HL-60 (cell line): ENCODE data around the gene CCDC85A.

Experiments
- DNase-seq, 2 experiments: peaks; one replicate each; pipeline ENCODE4 v3.0.0-alpha.2; 2010 to 2020; ENCODE audit warnings: low read depth in 1 of 2, low spot score in 1 of 2
- H3K27ac ChIP-seq: fragments of 250-450 bp; sonication (Bioruptor Pico); replicated peaks from 2 replicates; pipeline ENCODE4 v1.5.1; 2020; ENCODE audit warnings: mild to moderate bottlenecking, moderate library complexity
- H3K27me3 ChIP-seq: fragments of 250-450 bp; sonication (Bioruptor Pico); 2 replicates; pipeline ENCODE4 v1.5.1; 2021; ENCODE audit warnings: mild to moderate bottlenecking, moderate library complexity; ENCODE audit not compliant: insufficient read depth, poor library complexity, severe bottlenecking
- H3K4me3 ChIP-seq: replicated peaks from 2 replicates; pipeline ENCODE4 v1.5.1; 2011; ENCODE audit warnings: mild to moderate bottlenecking, control low read depth, low read length; ENCODE audit not compliant: insufficient read depth
- CTCF ChIP-seq: IDR thresholded peaks from one replicate; pipeline ENCODE4 v1.5.1; 2011; ENCODE audit warnings: low read length, control low read depth, inconsistent platforms; ENCODE audit not compliant: insufficient read depth
- GABPA ChIP-seq: IDR thresholded peaks from 2 replicates; pipeline ENCODE4 v1.6.1; 2012; ENCODE audit warnings: low read depth
- POLR2AphosphoS5 ChIP-seq: IDR thresholded peaks from 2 replicates; pipeline ENCODE4 v1.6.1; 2012; ENCODE audit warnings: low read depth
- REST ChIP-seq: IDR thresholded peaks from 2 replicates; pipeline ENCODE4 v1.6.1; 2012; ENCODE audit warnings: low read depth; ENCODE audit not compliant: insufficient replicate concordance
- SPI1 ChIP-seq: IDR thresholded peaks from 2 replicates; pipeline ENCODE4 v1.6.1; 2012; ENCODE audit warnings: low read depth, mild to moderate bottlenecking, borderline replicate concordance

The CCDC85A gene

GRCh38 chr2:56364902-56365301 lies 181.1 kb downstream of the CCDC85A start:
- no peak overlapping the region for H3K27ac ChIP-seq
- H3K27me3 ChIP-seq: no peaks in the 10 kb centered on the region
- no peak overlapping the region for H3K4me3 ChIP-seq
- no peak for DNase-seq
- TF ChIP-seq GABPA (no peak), POLR2AphosphoS5 (no peak), REST (no peak), CTCF (no peak), SPI1 (no peak)

- H3K27me3 ChIP-seq: no peaks in the 10 kb centered on the region
- H3K27ac ChIP-seq: no peak overlapping the region
- TF ChIP-seq GABPA: no peak
- no peak for TF ChIP-seq SPI1
- no peak overlapping the region for H3K4me3 ChIP-seq
- DNase-seq: no peak
These were observed 185.5 kb downstream of the CCDC85A start for GRCh38 chr2:56369316-56369715.

GRCh38 chr2:56372071-56372656 lies 188.4 kb downstream of the CCDC85A start:
- no peak for DNase-seq
- no peak overlapping the region for H3K27ac ChIP-seq

More at GRCh38 chr2:56372071-56372656, 188.4 kb downstream of the CCDC85A start:
- no peaks in the 10 kb centered on the region for H3K27me3 ChIP-seq
- no peak overlapping the region for H3K4me3 ChIP-seq
- TF ChIP-seq CTCF (no peak), REST (no peak), GABPA (no peak), SPI1 (no peak), POLR2AphosphoS5 (no peak)
